ENCODE results near the gene EXOC6B.

- no peak for TF ChIP-seq CTCF (IDR thresholded peaks at IDR 0.05)
- TF ChIP-seq POLR2A (IDR thresholded peaks at IDR 0.05) = no peak
- no peak for TF ChIP-seq POLR2AphosphoS5 (IDR thresholded peaks at IDR 0.05)
Observed at GRCh38 chr2:72214429-72215143, 611.2 kb downstream of the EXOC6B start.

All from prostate gland (tissue), 2 donors.